ENCODE data around the gene F2RL3.
"Not testable (repeated sequence)": the region's sequence is repeated elsewhere in the genome, so short reads cannot be mapped to it uniquely, and the experiment has no call there.

F2RL3 gene

GRCh38 chr19:16874250-16874977 lies 14.4 kb upstream of the F2RL3 start:
- no peaks in the 10 kb centered on the region for H3K27me3 ChIP-seq (replicated peaks in 2 of 5; ENCODE audit: control insufficient read depth in 4 of 5, insufficient read depth in 5 of 5, low read length in 4 of 5)
- WGBS (ENCODE audit: insufficient coverage) = no CpG with 5 or more reads among the region's 1 CpG
- no peak for DNase-seq
- H3K9me3 ChIP-seq (ENCODE audit: control extremely low read depth in 1 of 5, control insufficient read depth in 4 of 5, insufficient read depth in 2 of 5, low read depth in 1 of 5, low read length in 4 of 5) = peaks cover 0 to 28% (median 0%) of the 10 kb centered on the region in 5 experiments
- CTCF ChIA-PET = no interaction called here
- no peak overlapping the region for H3K27ac ChIP-seq (ENCODE audit: insufficient read depth in 1 of 2, low read depth in 1 of 2, low read length in 2 of 2, poor library complexity in 1 of 2, severe bottlenecking in 2 of 2)
- no peak overlapping the region for H3K4me3 ChIP-seq (ENCODE audit: control insufficient read depth in 1 of 7, extremely low read depth in 1 of 7, insufficient read depth in 4 of 7, low read depth in 2 of 7, low read length in 6 of 7)
- H3K4me1 ChIP-seq (ENCODE audit: control extremely low read depth in 1 of 4, control insufficient read depth in 4 of 4, insufficient read depth in 4 of 4, low read length in 3 of 4) = peaks cover 0 to 16% (median 13%) of the 10 kb centered on the region in 4 experiments
- H3K36me3 ChIP-seq (ENCODE audit: control insufficient read depth in 4 of 4, insufficient read depth in 4 of 4, low read length in 3 of 4) = peaks cover 17 to 71% (median 54%) of the 10 kb centered on the region in 4 experiments
- POLR2A ChIA-PET = no interaction called here

GRCh38 chr19:16874978-16875299 lies 13.9 kb upstream of the F2RL3 start:
- H3K36me3 ChIP-seq (ENCODE audit: control insufficient read depth in 4 of 4, insufficient read depth in 4 of 4, low read length in 3 of 4) = peaks cover 17 to 72% (median 56%) of the 10 kb centered on the region in 4 experiments
- H3K27ac ChIP-seq (ENCODE audit: insufficient read depth in 1 of 2, low read depth in 1 of 2, low read length in 2 of 2, poor library complexity in 1 of 2, severe bottlenecking in 2 of 2); POLR2A ChIA-PET; H3K4me3 ChIP-seq (ENCODE audit: control insufficient read depth in 1 of 7, extremely low read depth in 1 of 7, insufficient read depth in 4 of 7, low read depth in 2 of 7, low read length in 6 of 7); DNase-seq; H3K27me3 ChIP-seq (replicated peaks in 2 of 5; ENCODE audit: control insufficient read depth in 4 of 5, insufficient read depth in 5 of 5, low read length in 4 of 5); CTCF ChIA-PET: not testable (repeated sequence)
- peaks cover 0 to 28% (median 0%) of the 10 kb centered on the region in 5 experiments for H3K9me3 ChIP-seq (ENCODE audit: control extremely low read depth in 1 of 5, control insufficient read depth in 4 of 5, insufficient read depth in 2 of 5, low read depth in 1 of 5, low read length in 4 of 5)
- H3K4me1 ChIP-seq (ENCODE audit: control extremely low read depth in 1 of 4, control insufficient read depth in 4 of 4, insufficient read depth in 4 of 4, low read length in 3 of 4) = peaks cover 0 to 16% (median 13%) of the 10 kb centered on the region in 4 experiments

- 96% methylated on average over 36 of the region's 39 CpGs for WGBS (ENCODE audit: insufficient coverage)
- H3K27ac ChIP-seq (ENCODE audit: insufficient read depth in 1 of 2, low read depth in 1 of 2, low read length in 2 of 2, poor library complexity in 1 of 2, severe bottlenecking in 2 of 2) = no peak overlapping the region
- no peak for DNase-seq
- H3K4me3 ChIP-seq (ENCODE audit: control insufficient read depth in 1 of 7, extremely low read depth in 1 of 7, insufficient read depth in 4 of 7, low read depth in 2 of 7, low read length in 6 of 7) = no peak overlapping the region
- H3K27me3 ChIP-seq (replicated peaks in 2 of 5; ENCODE audit: control insufficient read depth in 4 of 5, insufficient read depth in 5 of 5, low read length in 4 of 5) = no peaks in the 10 kb centered on the region
- peaks cover 0 to 36% (median 5%) of the 10 kb centered on the region in 5 experiments for H3K9me3 ChIP-seq (ENCODE audit: control extremely low read depth in 1 of 5, control insufficient read depth in 4 of 5, insufficient read depth in 2 of 5, low read depth in 1 of 5, low read length in 4 of 5)
- ChIA-PET POLR2A (interaction anchor here (1.0 kb wide), 1 partner anchor 18 kb away, joined by 3 read pairs; no protein-coding TSS in a partner anchor), CTCF (interaction anchor here (2.0 kb wide), 1 partner anchor 12 kb away, joined by 4 read pairs; no protein-coding TSS in a partner anchor)
- peaks cover 17 to 71% (median 55%) of the 10 kb centered on the region in 4 experiments for H3K36me3 ChIP-seq (ENCODE audit: control insufficient read depth in 4 of 4, insufficient read depth in 4 of 4, low read length in 3 of 4)
- peaks cover 0 to 16% (median 13%) of the 10 kb centered on the region in 4 experiments for H3K4me1 ChIP-seq (ENCODE audit: control extremely low read depth in 1 of 4, control insufficient read depth in 4 of 4, insufficient read depth in 4 of 4, low read length in 3 of 4)
Measured at GRCh38 chr19:16875584-16876555, 12.9 kb upstream of the F2RL3 start.

DNA sequence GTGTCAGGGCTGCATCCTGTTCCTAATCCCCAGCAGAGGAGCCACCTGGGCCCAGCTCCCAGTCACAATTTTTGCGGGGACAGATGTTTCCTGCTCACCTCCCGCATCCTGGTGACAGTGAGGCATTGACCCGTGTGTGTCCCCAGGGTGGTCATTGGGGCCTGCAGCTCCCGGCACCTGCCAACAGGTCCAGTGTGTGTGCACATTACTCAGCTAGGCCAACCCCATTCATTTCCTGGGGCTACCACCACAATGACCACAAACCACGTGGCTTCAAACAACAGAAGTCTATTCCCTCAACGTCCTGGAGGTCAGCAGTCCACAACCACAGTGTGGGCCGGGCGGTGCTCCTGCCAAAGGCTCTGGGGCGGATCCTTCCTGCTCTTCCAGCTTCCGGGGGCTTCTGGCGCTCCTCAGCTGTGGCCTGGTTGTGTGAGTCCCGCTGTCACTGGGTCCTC lies 11.9 kb upstream of the F2RL3 start:
- Histone ChIP-seq H3K27me3 (replicated peaks in 2 of 5; ENCODE audit: control insufficient read depth in 4 of 5, insufficient read depth in 5 of 5, low read length in 4 of 5) (no peaks in the 10 kb centered on the region), H3K27ac (ENCODE audit: insufficient read depth in 1 of 2, low read depth in 1 of 2, low read length in 2 of 2, poor library complexity in 1 of 2, severe bottlenecking in 2 of 2) (no peak overlapping the region), H3K4me1 (ENCODE audit: control extremely low read depth in 1 of 4, control insufficient read depth in 4 of 4, insufficient read depth in 4 of 4, low read length in 3 of 4) (peaks cover 0 to 16% (median 13%) of the 10 kb centered on the region in 4 experiments), H3K36me3 (ENCODE audit: control insufficient read depth in 4 of 4, insufficient read depth in 4 of 4, low read length in 3 of 4) (peaks cover 17 to 61% (median 46%) of the 10 kb centered on the region in 4 experiments), H3K4me3 (ENCODE audit: control insufficient read depth in 1 of 7, extremely low read depth in 1 of 7, insufficient read depth in 4 of 7, low read depth in 2 of 7, low read length in 6 of 7) (no peak overlapping the region), H3K9me3 (ENCODE audit: control extremely low read depth in 1 of 5, control insufficient read depth in 4 of 5, insufficient read depth in 2 of 5, low read depth in 1 of 5, low read length in 4 of 5) (peaks cover under 1 to 46% (median 16%) of the 10 kb centered on the region in 5 experiments)
- ChIA-PET POLR2A (interaction anchor here (1.0 kb wide), 1 partner anchor 17 kb away, joined by 3 read pairs; no protein-coding TSS in a partner anchor), CTCF (interaction anchor here (2.0 kb wide), 1 partner anchor 11 kb away, joined by 4 read pairs; no protein-coding TSS in a partner anchor)
- WGBS (ENCODE audit: insufficient coverage) = 63% methylated on average over 11 of the region's 12 CpGs
- DNase-seq = peak in 2 of 3 donors; percentile 41 to 65

DNA sequence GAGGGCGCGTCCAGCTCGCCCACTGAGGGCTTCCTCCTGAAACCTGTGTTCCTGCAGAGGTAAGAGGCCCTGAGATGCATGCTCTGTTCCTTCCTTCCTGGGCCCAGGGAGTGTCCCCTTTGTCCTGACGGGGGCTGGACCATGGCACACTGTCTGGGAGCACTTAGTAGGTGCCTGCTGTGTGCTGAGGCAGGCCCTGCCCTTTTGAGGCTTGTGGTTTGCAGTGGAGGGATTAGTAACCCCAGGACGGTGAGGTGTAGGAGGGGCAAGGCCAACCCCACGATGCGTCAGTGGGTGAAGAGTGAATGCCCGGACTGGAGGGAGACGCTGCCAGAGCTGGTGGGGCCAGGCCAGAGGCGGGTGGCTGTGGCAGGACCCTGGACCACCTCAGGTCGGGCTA lies 11.2 kb upstream of the F2RL3 start:
- no peak overlapping the region for H3K4me3 ChIP-seq (ENCODE audit: control insufficient read depth in 1 of 7, extremely low read depth in 1 of 7, insufficient read depth in 4 of 7, low read depth in 2 of 7, low read length in 6 of 7)
- H3K27me3 ChIP-seq (replicated peaks in 2 of 5; ENCODE audit: control insufficient read depth in 4 of 5, insufficient read depth in 5 of 5, low read length in 4 of 5) = no peaks in the 10 kb centered on the region
- H3K27ac ChIP-seq (ENCODE audit: insufficient read depth in 1 of 2, low read depth in 1 of 2, low read length in 2 of 2, poor library complexity in 1 of 2, severe bottlenecking in 2 of 2) = no peak overlapping the region
- peaks cover 2 to 53% (median 22%) of the 10 kb centered on the region in 5 experiments for H3K9me3 ChIP-seq (ENCODE audit: control extremely low read depth in 1 of 5, control insufficient read depth in 4 of 5, insufficient read depth in 2 of 5, low read depth in 1 of 5, low read length in 4 of 5)
- WGBS (ENCODE audit: insufficient coverage) = 97% methylated on average over 9 of the region's 11 CpGs
- peaks cover 0 to 16% (median 13%) of the 10 kb centered on the region in 4 experiments for H3K4me1 ChIP-seq (ENCODE audit: control extremely low read depth in 1 of 4, control insufficient read depth in 4 of 4, insufficient read depth in 4 of 4, low read length in 3 of 4)
- H3K36me3 ChIP-seq (ENCODE audit: control insufficient read depth in 4 of 4, insufficient read depth in 4 of 4, low read length in 3 of 4) = peaks cover 17 to 60% (median 45%) of the 10 kb centered on the region in 4 experiments
- CTCF ChIA-PET = interaction anchor here (2.0 kb wide), 1 partner anchor 10 kb away, joined by 4 read pairs; no protein-coding TSS in a partner anchor
- POLR2A ChIA-PET = interaction anchor here (0.6 kb wide), 1 partner anchor 35 kb away, joined by 3 read pairs; no protein-coding TSS in a partner anchor
- DNase-seq = no peak

- no peak overlapping the region for H3K4me3 ChIP-seq (ENCODE audit: control insufficient read depth in 1 of 7, extremely low read depth in 1 of 7, insufficient read depth in 4 of 7, low read depth in 2 of 7, low read length in 6 of 7)
- ChIA-PET POLR2A (interaction anchor here (0.6 kb wide), 1 partner anchor 36 kb away, joined by 3 read pairs; no protein-coding TSS in a partner anchor), CTCF (interaction anchor here (2.0 kb wide), 1 partner anchor 9 kb away, joined by 4 read pairs; no protein-coding TSS in a partner anchor)
- peaks cover 13 to 52% (median 38%) of the 10 kb centered on the region in 4 experiments for H3K36me3 ChIP-seq (ENCODE audit: control insufficient read depth in 4 of 4, insufficient read depth in 4 of 4, low read length in 3 of 4)
- no peak for DNase-seq
- H3K27ac ChIP-seq (ENCODE audit: insufficient read depth in 1 of 2, low read depth in 1 of 2, low read length in 2 of 2, poor library complexity in 1 of 2, severe bottlenecking in 2 of 2) = no peak overlapping the region
- WGBS (ENCODE audit: insufficient coverage) = 96% methylated on average over 47 of the region's 55 CpGs
- H3K27me3 ChIP-seq (replicated peaks in 2 of 5; ENCODE audit: control insufficient read depth in 4 of 5, insufficient read depth in 5 of 5, low read length in 4 of 5) = no peaks in the 10 kb centered on the region
- H3K4me1 ChIP-seq (ENCODE audit: control extremely low read depth in 1 of 4, control insufficient read depth in 4 of 4, insufficient read depth in 4 of 4, low read length in 3 of 4) = peaks cover 0 to 17% (median 13%) of the 10 kb centered on the region in 4 experiments
- H3K9me3 ChIP-seq (ENCODE audit: control extremely low read depth in 1 of 5, control insufficient read depth in 4 of 5, insufficient read depth in 2 of 5, low read depth in 1 of 5, low read length in 4 of 5) = peaks cover 2 to 60% (median 30%) of the 10 kb centered on the region in 5 experiments
Measured at GRCh38 chr19:16878181-16878965, 10.4 kb upstream of the F2RL3 start.
